Measurements from ENCODE around the gene C2CD4C. TPM values are rescaled to one million over a fixed set of nuclear protein-coding genes. Genes with fewer than 3 reads are reported as not detected.

Gene C2CD4C
- total and polyA plus RNA-seq, 2 donors: 0.38 to 0.59 TPM

DNA sequence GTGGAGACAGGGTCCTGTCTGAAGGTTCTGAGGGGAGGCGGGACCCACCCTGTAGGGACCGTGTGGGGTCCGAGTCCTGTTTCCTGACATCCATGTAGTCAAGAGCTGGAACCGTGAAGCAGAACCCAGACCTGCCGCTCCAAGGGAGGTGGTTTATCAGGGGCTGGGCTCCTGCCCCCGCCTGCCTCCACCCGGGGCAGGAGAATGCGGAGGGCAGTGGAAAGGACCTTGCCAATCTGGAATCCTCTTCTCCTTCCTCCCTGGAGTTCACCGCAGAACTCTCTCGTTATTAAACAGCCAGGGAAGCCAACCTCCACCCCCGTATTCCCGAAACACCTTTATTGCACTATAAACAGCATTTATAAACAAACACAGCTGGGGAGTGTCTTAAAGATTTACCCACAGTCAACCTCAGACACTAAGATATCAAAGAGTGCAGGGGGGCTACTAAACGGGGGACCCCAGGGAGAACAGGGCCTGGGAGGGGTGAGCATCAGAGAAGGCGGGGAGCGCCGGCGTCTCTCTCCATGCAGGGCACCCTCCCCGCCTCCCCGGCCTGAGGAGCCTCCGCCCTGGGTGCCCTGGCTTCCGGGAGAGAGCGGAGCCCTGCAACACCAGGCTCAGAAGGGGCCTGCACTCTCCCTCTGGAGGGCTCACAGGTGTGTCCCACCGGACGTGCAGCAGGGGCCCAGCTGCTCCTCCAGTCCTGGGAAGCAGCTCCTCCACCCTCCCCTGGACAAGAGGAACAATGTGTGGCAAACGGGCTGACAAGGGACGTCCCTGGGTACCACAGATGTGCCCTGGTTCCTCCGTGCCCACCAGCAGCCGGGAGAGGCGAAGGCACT is 3.6 kb downstream of the C2CD4C start:
- Histone ChIP-seq H3K9me3 (ENCODE audit: control insufficient read depth in 2 of 2, insufficient read depth in 1 of 2, low read length in 1 of 2) (peaks cover 0 to 10% of the 10 kb centered on the region in 2 donors), H3K27me3 (ENCODE audit: control insufficient read depth in 2 of 2, insufficient read depth in 1 of 2, low read length in 1 of 2) (peaks cover 26 to 50% of the 10 kb centered on the region in 2 donors), H3K27ac (ENCODE audit: low read depth in 1 of 2, low read length in 1 of 2) (no peak overlapping the region), H3K36me3 (ENCODE audit: control insufficient read depth in 2 of 2, insufficient read depth in 2 of 2, low read length in 1 of 2) (no peaks in the 10 kb centered on the region), H3K4me1 (ENCODE audit: control insufficient read depth in 2 of 2, insufficient read depth in 2 of 2, low read length in 2 of 2) (peaks cover 5% of the 10 kb centered on the region in 2 donors), H3K4me3 (ENCODE audit: low read length in 2 of 2) (no peak overlapping the region)
- 43% methylated on average over 29 of the region's 29 CpGs for WGBS
- no peak for DNase-seq (ENCODE audit: low read depth in 6 of 9, low spot score in 9 of 9)

DNA sequence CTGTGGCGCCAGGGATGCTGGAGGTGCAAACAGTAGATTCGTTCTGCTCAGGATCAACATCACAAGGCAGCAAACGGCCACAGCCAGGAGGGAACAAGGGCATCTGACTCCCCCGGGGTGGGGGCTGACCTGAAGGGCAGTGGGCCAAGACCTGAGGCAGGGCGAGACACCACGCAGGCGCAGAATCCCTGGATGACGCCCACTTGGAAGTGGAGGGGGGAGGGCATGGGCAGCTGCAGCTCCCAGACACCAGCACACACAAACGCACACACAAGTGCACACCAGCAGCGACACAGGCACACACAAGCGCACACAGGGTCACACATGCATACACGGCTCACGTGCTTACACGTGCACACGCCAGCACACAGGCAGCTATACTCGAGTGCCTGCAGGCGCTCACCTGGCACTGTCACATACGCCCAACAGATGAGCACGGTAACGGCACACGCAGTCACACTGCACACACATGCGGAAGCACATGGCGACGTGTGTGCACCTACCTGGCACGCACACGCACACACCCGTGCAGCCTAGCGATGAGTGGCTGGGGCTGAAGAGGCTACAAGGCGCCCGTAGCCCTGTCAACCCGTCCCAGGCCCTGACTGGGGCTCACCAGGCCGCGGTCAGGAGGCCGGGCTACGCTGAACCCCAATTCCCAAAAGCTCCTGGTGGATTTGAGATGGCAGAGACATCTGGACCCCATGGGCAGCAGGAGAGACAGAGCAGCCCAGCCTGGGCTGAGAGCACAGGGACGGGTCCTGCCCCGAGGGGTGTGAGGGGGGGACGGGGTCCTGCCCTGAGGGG is 5.5 kb downstream of the C2CD4C start:
- H3K36me3 ChIP-seq (ENCODE audit: control insufficient read depth in 2 of 2, insufficient read depth in 2 of 2, low read length in 1 of 2): no peaks in the 10 kb centered on the region
- H3K4me1 ChIP-seq (ENCODE audit: control insufficient read depth in 2 of 2, insufficient read depth in 2 of 2, low read length in 2 of 2): no peaks in the 10 kb centered on the region
- peaks cover 0 to 20% of the 10 kb centered on the region in 2 donors for H3K9me3 ChIP-seq (ENCODE audit: control insufficient read depth in 2 of 2, insufficient read depth in 1 of 2, low read length in 1 of 2)
- 88% methylated on average over 38 of the region's 38 CpGs for WGBS
- no peak overlapping the region for H3K27ac ChIP-seq (ENCODE audit: low read depth in 1 of 2, low read length in 1 of 2)
- peaks cover 13 to 32% of the 10 kb centered on the region in 2 donors for H3K27me3 ChIP-seq (ENCODE audit: control insufficient read depth in 2 of 2, insufficient read depth in 1 of 2, low read length in 1 of 2)
- no peak for DNase-seq (ENCODE audit: low read depth in 6 of 9, low spot score in 9 of 9)
- no peak overlapping the region for H3K4me3 ChIP-seq (ENCODE audit: low read length in 2 of 2)

DNA sequence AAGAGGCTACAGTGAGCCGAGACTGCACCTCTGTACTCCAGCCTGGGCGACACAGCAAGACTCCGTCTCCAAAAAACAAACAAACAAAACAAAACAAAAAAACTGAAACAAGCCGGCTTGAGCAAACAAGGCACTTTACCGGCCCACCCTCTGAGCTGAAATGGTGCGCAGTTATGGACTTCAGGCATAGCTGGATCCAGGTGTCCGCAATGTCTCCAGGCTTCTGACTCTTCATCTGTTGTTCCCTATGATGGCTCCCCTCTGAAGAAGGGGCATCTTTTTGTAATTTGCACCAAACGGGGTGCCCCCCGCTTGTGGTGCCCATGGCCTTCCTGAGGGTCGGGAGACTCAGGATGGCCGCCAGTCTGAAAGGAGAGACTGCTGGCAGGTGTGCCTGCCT is 6.2 kb downstream of the C2CD4C start:
- Histone ChIP-seq H3K4me1 (ENCODE audit: control insufficient read depth in 2 of 2, insufficient read depth in 2 of 2, low read length in 2 of 2) (no peaks in the 10 kb centered on the region), H3K36me3 (ENCODE audit: control insufficient read depth in 2 of 2, insufficient read depth in 2 of 2, low read length in 1 of 2) (no peaks in the 10 kb centered on the region), H3K4me3 (ENCODE audit: low read length in 2 of 2) (no peak overlapping the region), H3K9me3 (ENCODE audit: control insufficient read depth in 2 of 2, insufficient read depth in 1 of 2, low read length in 1 of 2) (peaks cover 0 to 26% of the 10 kb centered on the region in 2 donors), H3K27me3 (ENCODE audit: control insufficient read depth in 2 of 2, insufficient read depth in 1 of 2, low read length in 1 of 2) (peaks cover 8 to 27% of the 10 kb centered on the region in 2 donors), H3K27ac (ENCODE audit: low read depth in 1 of 2, low read length in 1 of 2) (no peak overlapping the region)
- 96% methylated on average over 11 of the region's 11 CpGs for WGBS
- DNase-seq (ENCODE audit: low read depth in 6 of 9, low spot score in 9 of 9): no peak

DNA sequence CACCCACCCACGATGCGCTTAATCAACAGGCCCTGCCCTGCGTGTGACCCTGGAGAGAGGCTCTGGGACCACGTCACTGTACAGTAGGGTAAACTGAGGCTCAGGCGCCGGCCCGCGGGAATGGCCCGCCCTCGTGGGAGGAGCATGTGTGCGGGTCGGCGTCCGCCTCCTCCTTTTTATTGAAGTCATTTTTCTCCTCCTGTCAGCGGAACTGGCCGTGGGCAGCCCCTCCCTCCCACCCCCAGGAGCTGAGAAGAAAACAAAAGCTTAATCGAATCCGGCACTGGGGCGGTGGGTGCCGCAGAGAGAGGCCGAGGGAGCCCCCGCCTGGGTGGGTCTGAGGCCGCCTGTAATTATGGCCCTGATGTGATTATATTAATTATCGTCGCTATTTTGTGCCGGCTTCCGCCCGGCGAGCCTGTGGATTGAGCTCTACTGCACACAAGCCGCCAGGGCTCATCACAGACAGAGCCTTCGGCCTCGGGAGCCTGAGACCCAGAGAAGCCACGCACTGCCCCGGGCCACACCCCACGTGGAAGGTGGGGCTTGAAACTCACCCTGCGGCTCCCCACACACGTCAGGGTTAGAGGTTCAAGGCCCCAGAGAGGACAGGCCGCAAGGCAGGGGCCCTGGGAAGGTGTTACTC is 7.0 kb downstream of the C2CD4C start:
- Histone ChIP-seq H3K27ac (ENCODE audit: low read depth in 1 of 2, low read length in 1 of 2) (no peak overlapping the region), H3K9me3 (ENCODE audit: control insufficient read depth in 2 of 2, insufficient read depth in 1 of 2, low read length in 1 of 2) (peaks cover 0 to 32% of the 10 kb centered on the region in 2 donors), H3K4me1 (ENCODE audit: control insufficient read depth in 2 of 2, insufficient read depth in 2 of 2, low read length in 2 of 2) (no peaks in the 10 kb centered on the region), H3K27me3 (ENCODE audit: control insufficient read depth in 2 of 2, insufficient read depth in 1 of 2, low read length in 1 of 2) (peaks cover under 1 to 21% of the 10 kb centered on the region in 2 donors), H3K36me3 (ENCODE audit: control insufficient read depth in 2 of 2, insufficient read depth in 2 of 2, low read length in 1 of 2) (no peaks in the 10 kb centered on the region), H3K4me3 (ENCODE audit: low read length in 2 of 2) (no peak overlapping the region)
- 64% methylated on average over 38 of the region's 38 CpGs for WGBS
- no peak for DNase-seq (ENCODE audit: low read depth in 6 of 9, low spot score in 9 of 9)

DNA sequence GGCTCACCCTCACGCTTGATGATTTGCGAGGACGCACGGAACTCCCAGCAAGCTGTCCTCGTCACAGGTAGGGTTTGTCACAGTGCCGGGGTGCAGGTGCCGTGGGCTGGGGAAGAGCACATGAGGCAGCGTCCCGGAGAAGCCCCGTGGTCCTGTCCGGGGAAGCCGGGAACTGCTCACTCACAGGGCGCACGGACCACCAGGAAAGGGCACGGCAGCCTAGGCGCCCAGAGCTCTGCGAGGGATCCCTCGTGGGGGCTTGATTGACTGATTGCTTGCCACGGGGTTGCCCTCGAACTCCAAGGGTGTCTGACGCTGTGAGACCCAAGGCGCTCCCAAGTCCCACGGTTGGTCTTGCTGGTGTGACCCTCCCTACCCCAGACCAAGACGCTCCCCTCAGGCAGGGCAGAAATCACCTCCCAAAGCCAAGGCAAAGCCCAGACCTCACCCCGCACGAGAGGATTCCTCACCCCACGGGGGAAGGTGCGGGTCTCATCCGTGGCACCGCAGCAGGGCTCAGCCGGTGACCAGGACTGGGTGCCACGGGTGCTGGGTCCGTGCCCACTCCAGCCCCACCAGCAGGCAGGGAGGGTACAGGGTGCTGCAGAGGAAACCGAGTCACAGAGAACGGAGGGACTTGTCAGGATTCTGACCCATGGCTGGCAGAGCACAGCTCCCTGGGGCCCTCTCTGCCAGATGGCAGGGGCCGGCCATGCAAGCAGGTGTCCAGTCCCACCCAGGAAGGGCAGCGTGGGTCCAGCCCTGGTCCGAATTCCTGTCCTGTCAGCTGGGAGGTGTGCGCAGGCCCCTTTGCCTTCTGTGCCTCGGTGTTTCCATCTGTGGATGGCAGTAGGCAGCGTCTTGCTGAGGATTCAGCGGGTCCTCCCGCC is 7.7 kb downstream of the C2CD4C start:
- peaks cover 0 to 36% of the 10 kb centered on the region in 2 donors for H3K9me3 ChIP-seq (ENCODE audit: control insufficient read depth in 2 of 2, insufficient read depth in 1 of 2, low read length in 1 of 2)
- WGBS: 92% methylated on average over 43 of the region's 43 CpGs
- H3K36me3 ChIP-seq (ENCODE audit: control insufficient read depth in 2 of 2, insufficient read depth in 2 of 2, low read length in 1 of 2): no peaks in the 10 kb centered on the region
- DNase-seq (ENCODE audit: low read depth in 6 of 9, low spot score in 9 of 9): no peak
- no peaks in the 10 kb centered on the region for H3K4me1 ChIP-seq (ENCODE audit: control insufficient read depth in 2 of 2, insufficient read depth in 2 of 2, low read length in 2 of 2)
- H3K27me3 ChIP-seq (ENCODE audit: control insufficient read depth in 2 of 2, insufficient read depth in 1 of 2, low read length in 1 of 2): peaks cover 0 to 14% of the 10 kb centered on the region in 2 donors
- H3K4me3 ChIP-seq (ENCODE audit: low read length in 2 of 2): no peak overlapping the region
- H3K27ac ChIP-seq (ENCODE audit: low read depth in 1 of 2, low read length in 1 of 2): no peak overlapping the region

DNA sequence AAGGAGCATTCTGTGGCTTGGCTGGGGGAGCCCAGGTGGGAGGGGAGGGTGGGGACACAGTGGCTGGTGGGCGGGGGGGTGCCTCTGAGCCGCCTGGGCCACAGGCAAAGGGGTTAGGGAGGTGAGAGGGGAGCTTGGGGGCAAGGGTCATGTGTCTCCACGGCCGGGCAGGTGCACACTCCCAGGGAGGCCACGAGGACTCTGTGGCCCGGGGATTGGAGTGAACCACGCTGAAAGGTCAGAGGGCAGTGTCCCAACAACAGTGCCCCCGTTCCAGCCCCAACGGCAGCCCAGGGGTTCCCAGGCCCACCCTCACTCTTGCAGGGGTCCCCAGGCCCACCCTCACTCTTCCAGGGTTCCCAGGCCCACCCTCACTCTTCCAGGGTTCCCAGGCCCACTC is 9.6 kb downstream of the C2CD4C start:
- Histone ChIP-seq H3K27me3 (ENCODE audit: control insufficient read depth in 2 of 2, insufficient read depth in 1 of 2, low read length in 1 of 2) (peaks cover 0 to 2% of the 10 kb centered on the region in 2 donors), H3K4me1 (ENCODE audit: control insufficient read depth in 2 of 2, insufficient read depth in 2 of 2, low read length in 2 of 2) (no peaks in the 10 kb centered on the region), H3K9me3 (ENCODE audit: control insufficient read depth in 2 of 2, insufficient read depth in 1 of 2, low read length in 1 of 2) (peaks cover 0 to 36% of the 10 kb centered on the region in 2 donors), H3K36me3 (ENCODE audit: control insufficient read depth in 2 of 2, insufficient read depth in 2 of 2, low read length in 1 of 2) (no peaks in the 10 kb centered on the region), H3K27ac (ENCODE audit: low read depth in 1 of 2, low read length in 1 of 2) (no peak overlapping the region), H3K4me3 (ENCODE audit: low read length in 2 of 2) (no peak overlapping the region)
- no peak for DNase-seq (ENCODE audit: low read depth in 6 of 9, low spot score in 9 of 9)
- WGBS: 91% methylated on average over 9 of the region's 9 CpGs

DNA sequence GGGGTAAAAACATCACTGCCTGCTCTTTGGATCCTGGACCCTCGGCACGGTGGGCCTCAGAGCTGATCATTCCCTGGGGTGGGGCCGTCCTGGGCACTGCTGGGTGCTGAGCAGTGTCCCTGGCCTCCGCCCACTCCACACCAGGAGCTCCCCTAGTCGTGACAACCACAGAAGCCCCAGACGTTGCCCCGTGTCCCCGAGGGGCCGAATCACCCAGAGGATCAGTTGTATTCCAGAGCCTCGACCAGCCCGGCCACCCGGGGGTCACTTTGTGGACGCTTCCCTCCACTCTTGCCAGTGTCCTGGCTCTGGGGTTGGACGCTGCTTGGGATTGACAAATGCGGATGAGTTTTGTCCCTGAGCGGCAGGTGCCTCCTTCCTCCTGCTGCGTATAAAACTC is 10.2 kb downstream of the C2CD4C start:
- 91% methylated on average over 17 of the region's 17 CpGs for WGBS
- Histone ChIP-seq H3K27me3 (ENCODE audit: control insufficient read depth in 2 of 2, insufficient read depth in 1 of 2, low read length in 1 of 2) (peaks cover 0 to 2% of the 10 kb centered on the region in 2 donors), H3K4me1 (ENCODE audit: control insufficient read depth in 2 of 2, insufficient read depth in 2 of 2, low read length in 2 of 2) (no peaks in the 10 kb centered on the region), H3K27ac (ENCODE audit: low read depth in 1 of 2, low read length in 1 of 2) (no peak overlapping the region), H3K4me3 (ENCODE audit: low read length in 2 of 2) (no peak overlapping the region), H3K36me3 (ENCODE audit: control insufficient read depth in 2 of 2, insufficient read depth in 2 of 2, low read length in 1 of 2) (no peaks in the 10 kb centered on the region), H3K9me3 (ENCODE audit: control insufficient read depth in 2 of 2, insufficient read depth in 1 of 2, low read length in 1 of 2) (peaks cover 0 to 36% of the 10 kb centered on the region in 2 donors)
- DNase-seq (ENCODE audit: low read depth in 6 of 9, low spot score in 9 of 9): no peak

DNA sequence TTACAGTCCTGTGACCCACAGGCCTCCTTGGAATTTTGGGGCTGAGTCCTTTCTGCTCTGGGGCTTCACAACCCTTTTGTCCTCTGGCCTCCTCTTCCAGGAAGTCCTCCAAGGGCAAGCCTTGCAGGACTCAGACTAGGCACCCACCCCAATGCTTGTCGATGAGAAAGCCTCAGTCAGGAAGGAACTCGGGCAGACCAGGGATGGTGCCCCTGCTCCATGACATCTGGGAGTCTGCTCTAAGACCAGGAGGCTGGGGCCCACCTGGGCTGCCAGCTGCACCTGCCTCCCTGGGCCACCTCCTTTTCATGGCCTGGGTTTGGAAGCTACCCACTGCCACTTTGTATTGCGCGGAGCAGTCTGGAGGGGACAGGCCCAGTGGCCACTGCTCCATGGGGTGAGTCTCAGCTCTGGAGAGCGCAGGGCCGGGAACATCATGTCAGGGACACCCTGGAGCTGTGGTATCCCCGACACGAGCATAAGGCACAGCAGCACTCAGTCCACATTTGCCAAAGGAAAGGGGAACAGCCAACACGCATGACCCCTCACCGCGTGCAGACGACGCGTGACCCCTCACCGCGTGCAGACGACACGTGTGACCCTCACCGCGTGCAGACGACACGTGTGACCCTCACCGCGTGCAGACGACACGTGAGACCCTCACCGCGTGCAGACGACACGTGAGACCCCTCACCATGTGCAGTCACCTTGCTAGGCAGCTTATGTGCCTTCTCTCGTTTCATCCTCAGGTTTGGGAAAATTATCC is 10.8 kb downstream of the C2CD4C start:
- peaks cover 0 to 37% of the 10 kb centered on the region in 2 donors for H3K9me3 ChIP-seq (ENCODE audit: control insufficient read depth in 2 of 2, insufficient read depth in 1 of 2, low read length in 1 of 2)
- H3K27me3 ChIP-seq (ENCODE audit: control insufficient read depth in 2 of 2, insufficient read depth in 1 of 2, low read length in 1 of 2): peaks cover 0 to 2% of the 10 kb centered on the region in 2 donors
- 96% methylated on average over 31 of the region's 31 CpGs for WGBS
- no peak overlapping the region for H3K4me3 ChIP-seq (ENCODE audit: low read length in 2 of 2)
- no peak for DNase-seq (ENCODE audit: low read depth in 6 of 9, low spot score in 9 of 9)
- H3K27ac ChIP-seq (ENCODE audit: low read depth in 1 of 2, low read length in 1 of 2): no peak overlapping the region
- no peaks in the 10 kb centered on the region for H3K36me3 ChIP-seq (ENCODE audit: control insufficient read depth in 2 of 2, insufficient read depth in 2 of 2, low read length in 1 of 2)
- no peaks in the 10 kb centered on the region for H3K4me1 ChIP-seq (ENCODE audit: control insufficient read depth in 2 of 2, insufficient read depth in 2 of 2, low read length in 2 of 2)
